Measurements from ENCODE around the gene FOXC1.

DNA sequence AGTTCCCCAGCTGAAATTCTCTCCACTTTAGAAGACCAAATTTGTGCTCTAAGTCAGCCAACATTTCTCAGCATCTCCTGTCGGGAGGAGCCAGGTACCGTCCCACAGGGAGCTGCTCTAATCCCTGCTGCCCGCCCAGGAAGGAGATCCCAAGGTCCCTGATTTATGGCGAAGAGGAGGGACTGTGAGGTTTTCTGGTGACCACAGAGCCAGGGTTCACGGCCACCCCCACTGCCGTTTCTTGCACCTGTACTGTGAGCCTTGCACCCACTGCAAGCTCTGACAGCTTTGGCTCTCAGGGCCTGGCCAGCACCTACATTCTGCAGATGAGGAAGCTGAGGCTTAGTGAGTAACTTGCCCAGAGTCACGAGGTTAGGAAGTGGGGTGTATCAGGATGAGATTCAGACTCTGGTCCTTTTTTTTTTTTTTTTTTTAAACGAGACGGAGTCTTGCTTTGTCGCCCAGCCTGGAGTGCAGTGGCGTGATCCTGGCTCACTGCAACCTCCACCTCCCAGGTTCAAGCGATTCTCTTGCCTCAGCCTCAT lies 34.9 kb downstream of the FOXC1 start:
- TF ChIP-seq, protein P1, sequence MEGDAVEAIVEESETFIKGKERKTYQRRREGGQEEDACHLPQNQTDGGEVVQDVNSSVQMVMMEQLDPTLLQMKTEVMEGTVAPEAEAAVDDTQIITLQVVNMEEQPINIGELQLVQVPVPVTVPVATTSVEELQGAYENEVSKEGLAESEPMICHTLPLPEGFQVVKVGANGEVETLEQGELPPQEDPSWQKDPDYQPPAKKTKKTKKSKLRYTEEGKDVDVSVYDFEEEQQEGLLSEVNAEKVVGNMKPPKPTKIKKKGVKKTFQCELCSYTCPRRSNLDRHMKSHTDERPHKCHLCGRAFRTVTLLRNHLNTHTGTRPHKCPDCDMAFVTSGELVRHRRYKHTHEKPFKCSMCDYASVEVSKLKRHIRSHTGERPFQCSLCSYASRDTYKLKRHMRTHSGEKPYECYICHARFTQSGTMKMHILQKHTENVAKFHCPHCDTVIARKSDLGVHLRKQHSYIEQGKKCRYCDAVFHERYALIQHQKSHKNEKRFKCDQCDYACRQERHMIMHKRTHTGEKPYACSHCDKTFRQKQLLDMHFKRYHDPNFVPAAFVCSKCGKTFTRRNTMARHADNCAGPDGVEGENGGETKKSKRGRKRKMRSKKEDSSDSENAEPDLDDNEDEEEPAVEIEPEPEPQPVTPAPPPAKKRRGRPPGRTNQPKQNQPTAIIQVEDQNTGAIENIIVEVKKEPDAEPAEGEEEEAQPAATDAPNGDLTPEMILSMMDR (IDR thresholded peaks at IDR 0.05; ENCODE audit: insufficient read depth, low read length) = no peak
- TF ChIP-seq, protein P2, sequence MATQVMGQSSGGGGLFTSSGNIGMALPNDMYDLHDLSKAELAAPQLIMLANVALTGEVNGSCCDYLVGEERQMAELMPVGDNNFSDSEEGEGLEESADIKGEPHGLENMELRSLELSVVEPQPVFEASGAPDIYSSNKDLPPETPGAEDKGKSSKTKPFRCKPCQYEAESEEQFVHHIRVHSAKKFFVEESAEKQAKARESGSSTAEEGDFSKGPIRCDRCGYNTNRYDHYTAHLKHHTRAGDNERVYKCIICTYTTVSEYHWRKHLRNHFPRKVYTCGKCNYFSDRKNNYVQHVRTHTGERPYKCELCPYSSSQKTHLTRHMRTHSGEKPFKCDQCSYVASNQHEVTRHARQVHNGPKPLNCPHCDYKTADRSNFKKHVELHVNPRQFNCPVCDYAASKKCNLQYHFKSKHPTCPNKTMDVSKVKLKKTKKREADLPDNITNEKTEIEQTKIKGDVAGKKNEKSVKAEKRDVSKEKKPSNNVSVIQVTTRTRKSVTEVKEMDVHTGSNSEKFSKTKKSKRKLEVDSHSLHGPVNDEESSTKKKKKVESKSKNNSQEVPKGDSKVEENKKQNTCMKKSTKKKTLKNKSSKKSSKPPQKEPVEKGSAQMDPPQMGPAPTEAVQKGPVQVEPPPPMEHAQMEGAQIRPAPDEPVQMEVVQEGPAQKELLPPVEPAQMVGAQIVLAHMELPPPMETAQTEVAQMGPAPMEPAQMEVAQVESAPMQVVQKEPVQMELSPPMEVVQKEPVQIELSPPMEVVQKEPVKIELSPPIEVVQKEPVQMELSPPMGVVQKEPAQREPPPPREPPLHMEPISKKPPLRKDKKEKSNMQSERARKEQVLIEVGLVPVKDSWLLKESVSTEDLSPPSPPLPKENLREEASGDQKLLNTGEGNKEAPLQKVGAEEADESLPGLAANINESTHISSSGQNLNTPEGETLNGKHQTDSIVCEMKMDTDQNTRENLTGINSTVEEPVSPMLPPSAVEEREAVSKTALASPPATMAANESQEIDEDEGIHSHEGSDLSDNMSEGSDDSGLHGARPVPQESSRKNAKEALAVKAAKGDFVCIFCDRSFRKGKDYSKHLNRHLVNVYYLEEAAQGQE (IDR thresholded peaks at IDR 0.05; ENCODE audit: insufficient replicate concordance, low read depth) = no peak
- no peak for TF ChIP-seq POLR2AphosphoS5 (IDR thresholded peaks at IDR 0.05; ENCODE audit: low read depth)
